ENCODE data around the gene ZSWIM8. TPM values are rescaled to one million over a fixed set of nuclear protein-coding genes. Genes with fewer than 3 reads are reported as not detected.

The ZSWIM8 gene, protein sequence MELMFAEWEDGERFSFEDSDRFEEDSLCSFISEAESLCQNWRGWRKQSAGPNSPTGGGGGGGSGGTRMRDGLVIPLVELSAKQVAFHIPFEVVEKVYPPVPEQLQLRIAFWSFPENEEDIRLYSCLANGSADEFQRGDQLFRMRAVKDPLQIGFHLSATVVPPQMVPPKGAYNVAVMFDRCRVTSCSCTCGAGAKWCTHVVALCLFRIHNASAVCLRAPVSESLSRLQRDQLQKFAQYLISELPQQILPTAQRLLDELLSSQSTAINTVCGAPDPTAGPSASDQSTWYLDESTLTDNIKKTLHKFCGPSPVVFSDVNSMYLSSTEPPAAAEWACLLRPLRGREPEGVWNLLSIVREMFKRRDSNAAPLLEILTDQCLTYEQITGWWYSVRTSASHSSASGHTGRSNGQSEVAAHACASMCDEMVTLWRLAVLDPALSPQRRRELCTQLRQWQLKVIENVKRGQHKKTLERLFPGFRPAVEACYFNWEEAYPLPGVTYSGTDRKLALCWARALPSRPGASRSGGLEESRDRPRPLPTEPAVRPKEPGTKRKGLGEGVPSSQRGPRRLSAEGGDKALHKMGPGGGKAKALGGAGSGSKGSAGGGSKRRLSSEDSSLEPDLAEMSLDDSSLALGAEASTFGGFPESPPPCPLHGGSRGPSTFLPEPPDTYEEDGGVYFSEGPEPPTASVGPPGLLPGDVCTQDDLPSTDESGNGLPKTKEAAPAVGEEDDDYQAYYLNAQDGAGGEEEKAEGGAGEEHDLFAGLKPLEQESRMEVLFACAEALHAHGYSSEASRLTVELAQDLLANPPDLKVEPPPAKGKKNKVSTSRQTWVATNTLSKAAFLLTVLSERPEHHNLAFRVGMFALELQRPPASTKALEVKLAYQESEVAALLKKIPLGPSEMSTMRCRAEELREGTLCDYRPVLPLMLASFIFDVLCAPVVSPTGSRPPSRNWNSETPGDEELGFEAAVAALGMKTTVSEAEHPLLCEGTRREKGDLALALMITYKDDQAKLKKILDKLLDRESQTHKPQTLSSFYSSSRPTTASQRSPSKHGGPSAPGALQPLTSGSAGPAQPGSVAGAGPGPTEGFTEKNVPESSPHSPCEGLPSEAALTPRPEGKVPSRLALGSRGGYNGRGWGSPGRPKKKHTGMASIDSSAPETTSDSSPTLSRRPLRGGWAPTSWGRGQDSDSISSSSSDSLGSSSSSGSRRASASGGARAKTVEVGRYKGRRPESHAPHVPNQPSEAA (N-terminal part only)
- 10 to 100 TPM; 59.6 to 77.4 TPM for total RNA-seq

DNA sequence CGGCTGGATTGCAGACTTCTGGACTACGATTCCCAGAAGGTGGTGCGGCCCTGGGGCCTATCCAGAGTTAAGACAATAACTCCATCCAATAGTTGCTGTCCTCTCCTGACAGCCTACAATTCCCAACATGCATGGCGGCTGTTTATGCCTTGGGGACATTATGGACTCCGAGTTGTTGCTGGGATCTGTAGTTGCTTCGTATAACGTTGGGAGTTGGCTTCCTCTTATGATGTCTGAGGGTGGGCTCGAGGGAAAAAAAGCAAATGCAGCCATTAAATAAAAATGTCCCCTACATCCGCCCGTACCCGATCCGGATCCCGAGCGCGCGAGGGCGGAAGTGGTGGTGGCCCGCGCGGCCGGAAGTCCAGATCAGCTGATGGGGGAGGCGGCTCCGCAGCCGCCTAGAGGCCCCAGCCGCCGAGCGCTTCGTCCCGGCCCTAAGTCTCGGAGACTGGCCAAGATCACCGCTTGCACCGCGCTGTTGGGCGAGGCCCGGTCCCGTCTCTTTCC, at the start of gene ZSWIM8:
Gene ZSWIM8, plus strand, starts transcription at position 396 of the 510 bp plus-strand sequence. CDS start 273 bp downstream, outside the sequence.

DNA sequence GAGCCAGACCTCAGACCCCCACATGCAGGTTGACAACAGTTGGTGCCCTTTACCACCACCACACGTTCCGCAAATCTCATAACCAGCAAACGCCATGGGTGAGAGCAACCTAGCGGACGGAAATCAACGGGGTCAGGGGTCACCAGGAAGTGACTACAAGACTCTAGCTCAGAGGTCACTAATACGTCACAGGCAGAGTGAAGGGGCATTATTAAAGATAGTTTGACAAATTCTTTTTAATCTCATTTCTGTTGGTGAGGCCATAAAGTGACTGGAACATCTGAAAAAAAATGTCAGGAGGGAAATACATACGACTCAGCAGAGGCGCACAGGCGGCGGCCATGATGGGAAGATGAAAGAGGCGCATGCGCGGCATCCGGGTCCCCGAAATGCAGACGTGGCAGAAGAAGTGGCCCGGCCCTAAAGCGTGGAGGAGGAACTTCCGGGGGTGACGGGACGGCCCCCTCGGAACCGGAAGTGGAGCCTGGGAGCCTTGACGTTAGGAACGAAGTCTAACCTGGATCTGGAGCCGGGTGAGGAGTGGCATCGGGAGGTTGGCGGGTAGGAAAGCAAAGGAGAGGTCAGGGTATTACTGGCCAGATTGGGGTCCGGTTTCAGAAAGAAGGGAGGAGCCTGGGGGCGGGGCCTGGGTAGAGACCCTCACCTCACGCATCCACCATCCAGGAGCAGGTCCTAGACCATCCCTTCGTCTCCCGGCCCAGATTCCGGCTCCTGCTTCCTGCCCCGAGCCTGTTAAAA, 41.3 kb upstream of the ZSWIM8 start, which contains the start of gene SEC24C:
Gene SEC24C, plus strand, starts transcription at position 468 of the 759 bp plus-strand sequence. CDS start 2,461 bp downstream, outside the sequence.

DNA sequence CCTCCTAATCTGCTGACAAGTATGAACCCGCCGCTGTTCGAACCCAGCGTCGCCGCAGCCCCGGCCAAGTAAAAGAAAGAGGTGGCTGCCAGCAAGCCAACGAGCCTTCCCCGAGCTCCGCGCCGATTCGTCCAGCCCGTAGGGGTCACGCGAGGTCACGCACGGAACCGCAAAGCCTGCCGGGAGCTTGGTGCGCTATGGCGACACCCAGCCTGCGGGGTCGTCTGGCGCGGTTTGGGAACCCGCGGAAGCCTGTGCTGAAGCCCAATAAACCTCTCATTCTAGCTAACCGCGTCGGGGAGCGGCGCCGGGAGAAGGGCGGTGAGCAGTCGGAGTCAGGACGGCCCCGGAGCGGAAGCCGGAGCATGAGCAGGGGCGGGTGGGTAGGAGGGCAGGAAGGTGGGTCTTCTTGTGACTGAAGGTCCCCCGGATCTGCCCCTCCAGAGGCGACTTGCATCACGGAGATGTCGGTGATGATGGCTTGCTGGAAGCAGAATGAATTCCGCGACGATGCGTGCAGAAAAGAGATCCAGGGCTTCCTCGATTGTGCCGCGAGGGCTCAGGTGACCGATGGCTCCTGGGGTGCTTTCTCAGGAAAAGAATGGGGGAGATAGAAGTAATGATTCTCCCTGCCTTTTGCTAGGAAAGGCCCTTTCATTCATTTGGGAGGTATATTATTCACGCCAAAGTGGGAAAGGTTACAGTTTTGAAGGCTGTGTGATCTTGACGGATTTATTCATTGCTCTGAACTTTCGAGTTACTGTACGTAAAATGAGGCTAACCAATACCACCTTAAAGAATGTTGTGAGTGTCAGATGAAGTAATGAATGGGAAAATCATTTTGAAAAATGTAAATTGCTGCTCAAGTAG, 3.3 kb upstream of the ZSWIM8 start, which contains the start of gene CHCHD1:
Gene CHCHD1, plus strand, starts transcription at position 170 of the 870 bp plus-strand sequence. Its CDS starts 28 bp downstream, at position 198.

Small RNAs within 50 kb of the gene (small RNA-seq; reads per million reads assigned to genes)
- gene AC022400.4 (0 reads per million in 2 donors), gene AC022400.9 (0 reads per million in 2 donors), gene ZSWIM8-AS1 (0 reads per million in 2 donors)

Other genes starting within 250 kb of the ZSWIM8 start
- gene USP54, start 194.3 kb upstream of the ZSWIM8 start, total RNA-seq: 100 to 1,000 TPM in 1 of 2 donors, 10 to 100 TPM in 1; 95.6 to 111 TPM
- gene MYOZ1, start 144.1 kb upstream of the ZSWIM8 start, total RNA-seq: not detected
- gene SYNPO2L, start 129.6 kb upstream of the ZSWIM8 start, total RNA-seq: not detected
- 1 to 10 TPM; 1.0 to 2.0 TPM for gene AGAP5, start 87.5 kb upstream of the ZSWIM8 start, total RNA-seq
- 10 to 100 TPM; 46.6 to 49.6 TPM for gene SEC24C, start 41.2 kb upstream of the ZSWIM8 start, total RNA-seq
- 10 to 100 TPM; 16.2 to 24.3 TPM for gene CHCHD1, start 3.6 kb upstream of the ZSWIM8 start, total RNA-seq
- 1 to 10 TPM; 5.7 to 7.6 TPM for gene NDST2, start 26.0 kb downstream of the ZSWIM8 start, total RNA-seq
- gene CAMK2G, start 88.9 kb downstream of the ZSWIM8 start, total RNA-seq: 10 to 100 TPM; 12.7 to 14.5 TPM
- gene PLAU, start 125.5 kb downstream of the ZSWIM8 start, total RNA-seq: under 1 TPM; 0.33 to 0.69 TPM
- 10 to 100 TPM; 61.6 to 74.6 TPM for gene VCL, start 212.5 kb downstream of the ZSWIM8 start, total RNA-seq

All from melanocyte of skin (primary cell).